ENCODE results near the gene MDP1.
A peak's percentile ranks its signal among the peaks of the same experiment; 100 is the strongest.
"Not testable (repeated sequence)": the region's sequence is repeated elsewhere in the genome, so short reads cannot be mapped to it uniquely, and the experiment has no call there.

The MDP1 gene

DNA sequence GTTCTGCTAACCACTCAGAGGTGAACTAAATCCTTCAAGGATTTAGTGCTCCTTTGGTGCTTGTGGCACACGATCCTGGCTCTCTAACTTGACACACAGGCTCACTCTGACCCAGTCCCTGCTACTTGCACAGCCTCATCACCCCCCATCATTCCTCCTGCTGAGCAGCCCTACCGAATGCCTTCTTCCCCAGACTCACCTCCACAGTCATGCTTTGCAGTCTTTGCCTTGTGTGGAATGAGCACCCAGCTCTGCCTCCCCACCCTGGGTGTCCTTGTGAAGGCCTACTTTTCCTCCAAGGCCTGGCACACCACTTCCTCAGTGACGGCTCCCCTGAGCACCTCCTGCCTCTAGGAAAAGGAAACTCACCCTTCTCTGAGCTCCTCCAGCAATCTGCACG is 34.5 kb upstream of the MDP1 start:
- no peak for DNase-seq

DNA sequence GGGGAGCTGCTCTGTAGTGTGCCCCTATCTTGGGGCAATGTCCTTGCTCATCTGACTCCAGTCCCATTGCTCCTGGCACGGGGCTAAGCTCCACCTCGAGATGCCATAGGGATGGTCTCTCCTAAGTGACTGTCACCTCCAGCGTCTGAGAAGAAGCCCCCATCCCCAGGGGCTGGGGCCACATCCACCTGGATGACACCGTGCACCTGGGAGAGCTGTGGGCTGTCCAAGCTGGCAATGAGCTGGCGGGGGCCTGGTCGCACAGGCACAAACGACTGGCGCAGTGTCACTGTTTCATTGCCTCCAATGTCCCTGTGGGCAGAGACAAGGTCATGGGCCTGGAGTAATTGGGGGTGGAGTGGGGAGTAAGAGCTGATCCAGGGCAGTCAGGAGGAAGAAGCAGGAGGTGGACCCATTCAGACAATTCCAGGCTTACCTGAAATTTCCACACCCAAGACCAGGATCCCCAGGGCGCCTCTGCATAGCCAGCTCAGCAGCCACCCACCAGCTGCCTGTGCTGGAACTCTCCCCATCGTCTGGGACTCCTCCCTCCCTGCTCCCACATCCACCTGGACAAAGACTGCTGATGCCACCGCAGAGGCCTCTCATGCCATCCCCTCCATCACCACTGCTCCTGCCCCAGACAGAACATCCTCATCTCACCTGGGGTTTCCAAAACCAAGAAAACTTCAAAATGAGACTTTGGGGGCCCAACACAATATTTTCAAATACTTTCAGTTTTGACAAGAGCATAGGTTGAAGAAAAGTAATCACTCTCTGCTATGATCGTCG is 33.6 kb upstream of the MDP1 start:
- no peak for DNase-seq

DNA sequence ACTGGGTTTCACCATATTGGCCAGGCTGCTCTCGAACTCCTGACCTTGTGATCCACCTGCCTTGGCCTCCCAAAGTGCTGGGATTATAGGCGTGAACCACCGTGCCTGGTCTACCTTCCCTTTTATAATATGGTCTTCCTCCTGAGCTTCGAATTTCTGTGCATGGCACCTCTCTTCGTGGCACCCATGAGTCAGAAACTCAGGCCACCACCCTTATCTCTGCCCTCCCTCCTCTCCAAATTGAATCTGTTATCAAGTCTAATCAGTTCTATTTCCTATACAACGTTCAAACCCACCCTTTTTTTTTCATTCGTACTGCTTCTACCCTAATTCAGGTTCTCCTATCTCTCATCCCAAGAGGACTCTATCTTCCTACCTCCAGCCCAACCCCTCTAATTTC is 31.6 kb upstream of the MDP1 start:
- DNase-seq: no peak

DNA sequence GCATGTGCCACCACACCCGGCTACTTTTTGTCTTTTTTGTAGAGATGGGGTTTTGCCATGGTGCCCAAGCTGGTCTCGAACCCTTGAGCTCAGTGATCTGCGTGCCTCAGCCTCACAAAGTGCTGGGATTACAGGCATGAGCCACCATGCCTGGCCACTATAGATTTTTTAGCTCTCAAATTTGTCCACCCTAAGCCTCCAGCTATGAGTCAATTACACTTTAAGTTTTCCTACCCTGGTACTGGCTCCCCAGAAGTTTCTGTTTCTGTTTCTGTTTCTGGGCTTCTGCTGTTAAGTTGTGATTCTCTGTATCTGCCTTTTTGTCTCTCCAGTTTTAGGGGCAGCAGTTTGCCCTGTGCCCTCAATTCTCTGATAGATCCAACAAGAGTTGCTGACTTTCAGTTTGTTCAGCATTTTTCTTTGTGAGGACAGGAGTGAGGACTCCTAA is 30.9 kb upstream of the MDP1 start:
- peak; percentile 43 for DNase-seq

DNA sequence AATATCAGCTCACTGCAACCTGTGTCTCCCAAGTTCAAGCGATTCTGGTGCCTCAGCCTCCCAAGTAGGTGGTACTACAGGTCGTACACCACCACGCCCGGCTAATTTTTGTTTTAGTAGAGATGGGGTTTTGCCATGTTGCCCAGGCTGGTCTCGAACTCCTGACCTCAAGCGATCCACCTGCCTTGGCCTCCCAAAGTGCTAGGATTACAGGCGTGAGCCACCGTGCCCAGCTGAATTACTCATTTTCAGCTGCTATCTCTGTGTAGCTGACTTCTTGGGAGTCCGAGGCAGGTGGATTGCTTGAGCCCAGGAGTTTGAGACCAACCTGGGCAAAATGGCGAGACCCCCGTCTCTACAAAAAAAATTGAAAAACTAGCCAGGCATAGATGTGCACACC is 29.5 kb upstream of the MDP1 start:
- not testable (repeated sequence) for DNase-seq

DNA sequence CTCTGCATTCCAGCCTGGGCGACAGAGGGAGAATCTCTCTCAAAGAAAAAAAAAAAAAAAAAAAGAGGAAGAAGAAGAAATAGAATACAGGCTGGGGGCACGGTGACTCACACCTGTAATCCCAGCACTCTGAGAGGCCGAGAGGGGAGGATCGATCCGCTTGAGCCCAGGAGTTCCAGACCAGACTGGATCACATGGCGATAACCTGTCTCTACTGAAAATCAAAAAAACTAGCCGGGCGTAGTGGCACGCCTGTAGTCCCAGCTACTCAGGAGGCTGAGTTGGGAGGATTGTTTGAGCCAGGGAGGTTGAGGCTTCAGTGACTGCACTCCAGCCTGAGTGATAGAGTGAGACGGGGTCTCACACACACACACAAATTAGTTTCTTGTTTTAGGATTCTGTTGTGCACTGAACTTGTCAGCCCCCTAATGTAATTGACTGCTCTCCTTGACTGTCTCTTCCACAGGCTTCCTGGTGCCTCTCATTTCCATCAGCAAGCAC is 27.5 kb upstream of the MDP1 start:
- no peak for DNase-seq

DNA sequence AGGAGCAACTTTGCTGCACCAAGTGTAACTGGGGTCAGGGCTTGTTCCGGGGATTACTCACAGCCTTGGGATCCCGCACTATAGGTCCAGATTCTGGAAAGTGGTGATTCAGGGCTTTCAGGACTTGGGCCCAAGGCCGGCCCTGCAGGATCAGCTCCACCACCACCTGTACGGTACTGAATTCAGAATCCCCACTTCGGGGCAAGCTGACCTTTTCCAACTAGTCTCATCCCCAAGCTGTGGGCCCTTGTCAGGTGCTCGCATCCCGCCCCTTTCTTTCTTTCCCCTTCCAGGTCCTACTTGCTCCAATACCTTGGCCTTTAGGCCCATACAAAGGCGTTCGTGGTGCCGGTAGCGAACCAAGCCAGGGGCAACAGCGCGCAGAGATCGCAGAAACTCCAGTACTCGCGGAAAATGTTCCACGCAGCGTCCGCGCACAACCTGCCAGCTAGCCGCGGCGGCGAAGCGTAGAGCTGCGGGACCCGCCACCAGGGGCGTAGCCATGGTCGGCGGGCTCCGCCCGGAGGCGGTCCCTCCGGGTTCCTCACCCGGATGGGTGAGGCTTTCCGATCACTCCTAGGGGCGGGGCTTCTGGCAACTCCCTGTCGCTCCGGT is 26.1 kb upstream of the MDP1 start:
- DNase-seq: peak; percentile 93

DNA sequence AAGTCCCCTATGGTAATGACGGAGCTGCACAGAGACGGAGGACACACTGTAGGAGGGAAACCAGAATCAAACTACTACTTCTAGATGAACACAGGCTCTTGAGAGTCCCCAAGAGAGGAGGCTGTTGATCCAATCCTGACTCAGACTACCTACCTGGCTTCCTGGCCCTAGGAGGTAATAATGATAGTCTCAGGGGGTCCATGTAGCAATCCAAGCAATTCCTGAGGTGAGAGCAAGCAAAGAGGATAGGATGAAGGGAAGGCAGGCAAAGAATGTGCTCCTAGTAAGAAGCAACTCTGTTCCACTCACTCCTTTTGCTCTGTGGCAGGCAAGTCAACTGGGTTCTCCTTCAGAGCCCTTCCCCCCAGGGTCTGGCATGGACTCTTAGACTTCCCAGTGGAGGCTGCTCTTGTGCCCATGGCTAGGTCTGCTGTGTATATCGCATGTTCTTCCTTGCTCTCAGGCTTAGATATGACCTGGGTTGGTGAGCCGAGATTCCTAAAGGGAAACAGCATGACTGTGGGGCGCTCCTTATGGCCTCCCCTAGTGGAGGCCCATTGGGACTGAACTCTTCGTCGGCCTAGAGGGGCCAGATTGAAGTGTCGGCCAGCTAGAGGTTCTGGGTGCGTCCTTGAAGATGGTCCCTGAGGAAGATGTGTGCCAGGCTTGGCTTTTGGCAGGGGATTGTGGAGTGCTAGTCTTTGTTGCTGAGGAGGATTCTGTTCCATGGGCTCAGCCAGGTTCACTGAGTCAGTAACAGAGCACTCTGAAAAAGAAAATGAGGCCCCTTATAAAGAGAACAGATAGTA is 24.4 kb upstream of the MDP1 start:
- DNase-seq: no peak

DNA sequence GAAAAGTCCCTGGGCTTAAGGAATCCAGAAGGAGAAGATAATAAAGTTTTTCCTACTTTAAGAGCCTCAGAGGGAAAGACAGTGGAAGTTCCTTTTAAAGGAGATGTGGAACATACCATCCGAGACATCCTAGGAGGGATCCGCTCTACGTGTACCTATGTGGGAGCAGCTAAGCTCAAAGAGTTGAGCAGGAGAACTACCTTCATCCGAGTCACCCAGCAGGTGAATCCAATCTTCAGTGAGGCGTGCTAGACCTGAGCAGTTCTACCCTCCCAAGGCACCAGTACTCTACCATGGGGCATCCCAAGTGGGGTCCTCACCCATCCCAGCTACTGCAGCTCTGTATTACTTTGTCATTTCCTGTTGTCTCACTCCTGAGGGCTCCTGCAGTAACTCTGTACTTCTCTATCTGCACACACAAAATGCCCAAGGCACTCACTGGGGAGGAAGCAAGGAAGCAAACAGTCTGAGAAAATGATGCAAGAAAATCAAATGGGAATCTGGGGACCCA is 22.7 kb upstream of the MDP1 start:
- no peak for DNase-seq

DNA sequence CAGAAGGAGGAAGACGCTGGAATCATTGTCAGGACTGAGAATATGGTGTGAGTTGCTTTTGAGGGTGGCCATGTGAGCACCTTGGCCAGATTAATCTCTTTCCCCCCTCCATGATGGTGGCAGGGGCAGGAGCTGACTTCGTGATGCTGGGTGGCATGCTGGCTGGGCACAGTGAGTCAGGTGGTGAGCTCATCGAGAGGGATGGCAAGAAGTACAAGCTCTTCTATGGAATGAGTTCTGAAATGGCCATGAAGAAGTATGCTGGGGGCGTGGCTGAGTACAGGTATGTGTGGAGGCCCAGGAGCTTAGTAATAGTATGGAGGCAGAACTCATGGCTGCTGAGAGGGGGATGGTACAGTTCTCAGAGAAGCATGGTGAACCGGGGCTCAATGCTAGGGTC is 22.3 kb upstream of the MDP1 start:
- no peak for DNase-seq

DNA sequence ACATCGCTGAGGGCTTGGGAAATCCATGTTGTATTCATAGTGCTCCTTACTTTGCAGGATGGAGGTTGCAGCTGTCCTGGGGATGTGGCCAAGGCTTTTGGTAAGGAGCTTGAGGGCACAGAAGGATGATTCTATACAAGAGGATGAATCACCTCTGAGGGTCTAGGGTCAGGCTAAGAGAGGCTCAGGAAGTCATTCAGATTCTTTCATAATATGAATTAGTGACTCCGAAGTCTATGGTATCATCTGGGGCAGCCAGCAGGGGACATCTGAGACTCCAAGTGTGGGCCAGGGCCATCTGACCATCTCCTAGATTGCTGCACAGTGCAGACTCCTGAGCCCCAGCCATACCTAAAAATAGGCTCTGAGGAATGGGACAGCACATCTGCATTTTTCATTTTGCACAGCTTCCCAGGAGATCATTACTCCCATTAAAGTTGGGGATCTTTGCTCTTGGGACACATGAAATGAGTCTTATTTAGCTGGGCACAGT is 21.6 kb upstream of the MDP1 start:
- no peak for DNase-seq

DNA sequence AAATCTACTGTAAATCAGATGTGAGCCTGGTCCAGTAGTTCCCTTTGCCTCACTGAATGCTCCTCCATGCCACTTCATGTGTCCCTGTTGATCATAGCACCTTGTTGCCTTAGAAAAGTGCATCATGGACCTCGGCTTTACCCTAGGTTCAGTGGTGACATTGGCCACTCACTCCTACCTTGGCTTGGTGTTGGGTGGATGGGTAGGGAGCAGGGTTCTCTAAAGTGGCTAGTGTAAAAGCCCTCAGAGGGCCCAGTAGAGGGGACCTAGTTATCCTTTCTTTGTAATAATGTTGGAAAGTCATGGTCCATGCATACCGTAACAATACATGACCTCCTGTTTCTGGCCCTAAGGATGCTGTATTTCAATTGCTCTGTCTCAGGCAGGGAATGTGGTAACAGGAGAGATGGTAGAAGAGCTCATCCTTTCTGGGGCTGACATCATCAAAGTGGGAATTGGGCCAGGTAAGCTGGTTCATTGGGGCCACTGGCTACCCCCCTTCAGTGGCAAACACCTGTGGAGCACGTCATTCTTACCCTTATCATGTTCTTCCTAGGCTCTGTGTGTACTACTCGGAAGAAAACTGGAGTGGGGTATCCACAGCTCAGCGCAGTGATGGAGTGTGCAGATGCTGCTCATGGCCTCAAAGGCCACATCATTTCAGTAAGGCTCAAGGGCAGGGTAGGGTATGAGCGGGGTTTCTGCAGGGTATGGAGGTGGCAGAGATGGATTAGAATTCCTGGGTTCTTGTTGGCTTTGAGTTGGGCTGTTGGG is 21.0 kb upstream of the MDP1 start:
- no peak for DNase-seq

DNA sequence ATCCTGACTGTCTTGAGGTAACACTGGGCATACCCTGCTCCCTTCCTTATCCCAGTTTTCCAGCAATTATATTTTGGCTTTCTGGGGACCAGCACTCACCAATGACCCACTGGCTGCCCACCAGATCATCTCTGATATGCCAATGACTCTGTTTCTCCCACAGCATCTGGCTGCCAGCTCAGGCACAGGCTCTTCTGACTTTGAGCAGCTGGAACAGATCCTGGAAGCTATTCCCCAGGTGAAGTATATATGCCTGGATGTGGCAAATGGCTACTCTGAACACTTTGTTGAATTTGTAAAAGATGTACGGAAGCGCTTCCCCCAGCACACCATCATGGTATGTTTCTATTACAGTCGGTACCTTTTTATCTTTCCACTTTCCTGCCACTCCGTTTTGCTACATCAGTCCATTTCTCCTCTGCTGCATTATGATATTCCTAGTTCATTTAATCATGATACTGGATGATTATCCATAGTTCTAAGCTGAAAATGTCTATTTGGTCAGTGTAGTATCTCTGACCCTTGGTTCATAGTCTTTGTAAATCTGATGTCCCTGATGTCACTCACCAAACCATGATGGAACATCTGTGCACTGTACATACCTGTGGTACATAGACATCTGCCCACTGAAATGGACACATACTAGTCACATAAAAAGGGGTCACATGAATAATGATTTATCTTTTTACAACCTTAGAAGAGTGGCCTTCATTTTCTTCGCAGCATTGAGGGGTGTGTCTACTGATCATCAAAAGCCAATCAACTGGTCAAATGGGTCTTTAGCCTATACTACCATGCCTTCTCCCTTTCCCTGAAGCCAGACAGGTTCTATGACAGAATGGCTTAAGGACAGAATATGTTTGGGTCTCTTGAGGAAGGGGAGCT is 20.2 kb upstream of the MDP1 start:
- no peak for DNase-seq

DNA sequence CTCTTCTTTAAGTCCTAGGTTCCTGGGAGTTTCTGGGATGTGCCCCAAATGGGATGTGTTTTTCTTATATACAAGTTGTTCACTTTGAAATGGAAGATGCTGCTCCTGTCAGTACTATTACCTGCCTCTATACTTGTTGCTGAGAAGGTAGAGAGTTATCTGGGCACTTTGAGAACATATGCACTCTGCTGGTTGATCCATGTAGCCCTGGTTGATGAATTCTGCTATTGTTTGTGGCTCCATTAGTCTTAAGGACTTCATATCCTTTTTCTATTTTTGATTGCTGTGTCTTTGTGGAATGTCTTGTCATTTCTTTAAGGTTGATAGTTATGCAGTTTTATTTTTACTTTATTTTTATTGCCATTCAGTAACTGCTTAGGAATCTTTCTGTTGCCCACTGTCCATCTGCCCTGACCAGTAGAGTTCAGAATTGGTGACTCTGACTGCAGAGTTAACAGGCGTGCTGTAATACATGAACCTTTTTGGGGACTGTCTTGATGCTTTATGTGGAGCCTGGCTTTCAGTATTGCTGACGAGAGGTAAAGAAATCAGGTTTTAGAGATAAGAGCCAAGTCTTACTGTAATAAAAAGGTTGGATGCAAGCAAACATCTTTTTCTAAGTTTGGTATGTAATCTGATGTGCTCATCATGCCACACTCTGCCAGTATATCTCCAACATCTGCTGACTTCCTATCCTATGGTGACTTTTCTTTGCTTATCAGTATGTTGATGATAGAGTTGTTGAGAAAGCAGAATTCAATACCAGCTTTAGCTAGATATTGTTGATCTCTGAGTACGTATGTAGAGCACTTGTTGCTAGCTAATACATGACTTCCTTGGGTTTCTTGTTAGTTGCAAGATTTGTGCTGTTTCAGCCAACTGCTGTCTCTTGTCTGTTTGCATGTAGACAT is 18.5 kb upstream of the MDP1 start:
- no peak for DNase-seq

DNA sequence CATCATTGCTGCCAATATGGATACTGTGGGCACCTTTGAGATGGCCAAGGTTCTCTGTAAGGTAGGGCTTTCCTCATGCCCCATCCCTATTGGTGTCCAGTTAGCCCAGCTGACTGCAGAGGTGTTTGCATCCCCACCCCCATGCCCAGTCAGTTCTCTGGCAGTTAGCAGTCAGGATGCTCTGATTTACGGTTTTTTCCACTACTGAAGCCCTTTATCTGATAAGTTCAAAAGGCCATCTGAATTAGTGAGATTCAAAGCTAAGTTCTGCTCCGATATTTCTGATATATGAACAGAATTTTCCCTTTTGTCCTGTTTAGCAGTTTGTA is 17.6 kb upstream of the MDP1 start:
- peak; percentile 40 for DNase-seq

DNA sequence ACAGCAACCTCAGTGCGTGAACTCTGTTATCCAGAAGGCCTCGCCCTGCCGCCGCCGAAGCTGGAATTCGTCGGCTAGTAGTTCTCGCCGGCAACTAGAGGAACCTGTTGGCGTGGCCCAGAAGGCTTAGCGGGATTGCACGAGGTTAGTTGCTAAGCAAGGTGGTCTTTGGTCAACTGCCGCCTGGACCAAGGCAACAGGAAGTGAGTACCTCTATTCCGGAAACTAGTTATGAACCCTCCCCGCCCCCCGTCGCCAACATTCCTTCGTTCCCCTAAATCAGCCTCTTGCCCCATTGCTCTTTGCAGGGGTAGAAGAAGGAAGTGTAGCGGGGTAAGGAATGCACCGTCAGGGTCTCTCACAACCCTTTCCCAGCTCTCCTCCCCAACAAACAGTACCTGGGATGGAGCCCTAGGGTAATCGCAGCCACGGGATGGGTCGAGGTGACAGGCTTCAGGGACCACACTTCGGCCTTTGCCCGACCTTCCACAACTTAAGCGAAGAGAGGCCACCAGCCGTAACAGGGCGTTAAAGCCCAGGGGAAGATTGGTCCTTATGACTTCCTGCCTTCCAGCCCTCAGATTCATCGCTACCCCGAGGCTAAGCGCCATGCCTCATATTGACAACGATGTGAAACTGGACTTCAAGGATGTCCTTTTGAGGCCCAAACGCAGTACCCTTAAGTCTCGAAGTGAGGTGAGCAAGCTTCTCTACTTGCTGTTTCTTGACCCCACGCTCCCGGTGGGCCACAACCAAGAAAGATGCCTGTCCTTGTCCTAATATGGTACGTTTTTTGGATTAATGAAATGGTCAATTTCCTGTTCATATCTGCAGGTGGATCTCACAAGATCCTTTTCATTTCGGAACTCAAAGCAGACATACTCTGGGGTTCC is 17.0 kb upstream of the MDP1 start, which contains the start of gene GMPR2:
Gene GMPR2, plus strand, starts transcription at position 285 of the 893 bp plus-strand sequence. Its CDS starts 325 bp downstream, at position 610.
- DNase-seq: no peak

DNA sequence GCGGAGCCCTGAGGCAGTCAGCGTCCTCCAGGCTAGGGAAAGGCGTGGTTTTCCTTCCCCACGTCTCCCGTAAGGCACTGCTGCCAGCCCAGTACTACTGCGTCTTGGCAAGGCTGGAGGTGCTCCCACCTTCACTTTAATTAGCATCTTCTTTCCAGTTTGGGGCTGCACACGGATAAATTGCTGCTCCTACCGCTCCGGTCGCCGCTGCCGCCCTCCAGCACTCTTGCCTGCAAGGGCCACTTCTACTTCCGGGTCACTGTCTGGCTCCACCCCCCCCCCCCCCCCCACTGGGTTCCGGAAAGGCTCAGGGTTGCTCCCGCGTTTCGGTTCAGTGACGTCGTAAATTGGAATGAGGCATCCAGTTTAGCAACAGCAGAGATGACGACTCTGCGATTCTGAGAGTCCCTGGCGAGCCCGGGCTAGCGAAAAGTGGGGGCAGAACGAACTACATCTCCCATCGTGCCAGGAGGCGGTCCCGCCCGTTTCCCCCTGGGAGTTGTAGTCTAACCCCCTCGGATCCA is 16.3 kb upstream of the MDP1 start, which contains the start of gene NEDD8:
Gene NEDD8, minus strand, starts transcription at position 247 of the 524 bp plus-strand sequence. Its CDS starts 100 bp downstream, at position 147.
- peak; percentile 92 for DNase-seq

DNA sequence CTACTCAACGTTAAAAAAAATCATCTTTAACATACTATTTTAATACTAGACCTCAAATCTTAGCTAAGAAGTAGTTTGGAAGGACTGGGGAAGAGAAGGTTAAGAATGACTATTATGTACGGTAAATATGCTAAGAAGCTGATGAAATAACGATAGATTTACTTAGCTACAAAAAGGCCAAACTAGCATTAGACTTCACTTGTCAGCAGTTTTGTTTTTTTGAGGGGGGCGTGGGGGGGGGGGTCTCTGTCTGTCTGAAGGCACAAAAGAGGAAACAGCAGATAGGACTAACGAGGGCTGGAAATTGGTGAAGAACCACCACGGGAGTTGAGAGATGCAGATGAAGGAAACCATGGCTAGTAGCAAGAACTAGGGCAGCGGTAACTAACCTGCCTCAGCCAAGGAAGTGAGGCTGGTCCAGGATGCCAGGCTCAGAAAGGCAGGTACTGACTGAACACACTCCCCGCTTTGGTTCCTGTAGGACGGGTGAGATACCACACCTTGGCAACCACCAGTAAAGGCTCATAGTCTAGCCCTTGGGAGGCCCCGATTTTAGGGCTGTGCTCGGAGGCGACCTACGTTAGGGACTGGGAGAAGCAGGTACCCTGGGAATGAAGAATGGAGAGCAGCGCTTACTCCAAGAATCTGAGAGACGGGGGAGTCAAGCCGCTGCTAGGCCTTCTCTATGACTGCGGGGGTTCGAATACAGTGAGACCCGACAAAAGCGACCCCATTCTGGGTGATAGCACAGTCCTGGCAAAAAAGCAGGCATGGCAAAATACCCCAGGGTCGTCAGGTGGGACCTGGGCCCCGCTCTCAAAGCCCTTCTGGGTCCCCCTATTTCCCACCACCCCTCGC is 15.6 kb upstream of the MDP1 start:
- peak; percentile 40 for DNase-seq
